NCI-H1930 (cell line): ENCODE results near the gene POLD3.
"Not testable (repeated sequence)": the region's sequence is repeated elsewhere in the genome, so short reads cannot be mapped to it uniquely, and the experiment has no call there.

ENCODE experiments used
- DNase-seq, 2 experiments: peaks; one replicate each; lab custom pipeline; 2025; lab: John Stamatoyannopoulos, UW

Gene POLD3

DNA sequence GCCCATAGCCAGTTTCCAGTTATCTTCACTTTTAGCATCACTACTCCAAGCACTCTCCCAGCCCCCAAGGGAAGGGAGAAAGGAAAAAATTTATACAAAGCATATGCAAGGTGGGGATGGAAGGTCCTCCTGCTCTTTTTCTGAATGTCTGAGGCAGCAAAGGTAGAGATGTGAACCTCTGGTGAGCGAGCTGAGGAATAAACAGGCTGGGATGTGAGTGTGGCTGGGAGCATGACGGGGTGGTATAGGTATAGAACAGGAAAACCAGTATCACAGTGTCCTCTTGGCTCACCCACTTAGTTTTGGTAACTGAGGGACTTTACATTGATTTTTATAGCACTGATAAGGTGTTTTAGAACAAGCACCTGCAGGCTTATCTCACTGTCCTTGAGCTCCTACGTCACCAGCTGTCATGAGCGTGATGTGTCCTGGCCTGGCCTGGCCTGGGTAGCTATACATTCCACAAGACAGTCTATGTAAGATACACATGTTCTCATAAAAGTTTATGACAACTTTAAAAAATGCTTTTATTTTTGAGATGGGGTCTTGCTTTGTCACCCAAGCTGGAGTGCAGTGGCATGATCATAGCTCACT lies 10.3 kb upstream of the POLD3 start:
- no peak for DNase-seq

DNA sequence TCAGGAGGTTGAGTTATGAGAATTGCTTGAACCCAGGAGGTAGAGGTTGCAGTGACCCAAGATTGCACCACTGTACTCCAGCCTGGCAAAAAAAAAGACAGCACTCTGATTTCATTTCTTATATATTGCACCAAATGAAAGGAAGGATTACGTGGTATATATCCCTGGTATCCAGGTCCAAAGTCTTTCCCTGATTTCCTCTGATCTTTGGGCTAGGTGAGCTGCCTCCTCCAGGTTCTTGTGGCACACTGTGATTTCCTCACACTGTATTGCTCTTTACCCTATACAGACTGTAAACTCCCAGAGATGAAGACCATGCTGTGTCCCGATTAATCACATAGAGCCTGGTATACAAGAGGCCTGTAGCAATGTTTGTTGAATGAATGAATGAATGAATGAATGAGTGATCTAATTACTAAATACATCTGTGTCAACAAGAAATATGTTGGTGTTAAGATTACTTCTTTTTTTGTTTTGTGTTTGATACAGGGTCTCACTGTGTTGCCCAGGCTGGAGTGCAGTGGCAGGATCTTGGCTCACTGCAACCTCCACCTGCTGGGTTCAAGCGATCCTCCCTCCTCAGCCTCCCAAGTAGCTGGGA lies 9.3 kb upstream of the POLD3 start:
- no peak for DNase-seq

DNA sequence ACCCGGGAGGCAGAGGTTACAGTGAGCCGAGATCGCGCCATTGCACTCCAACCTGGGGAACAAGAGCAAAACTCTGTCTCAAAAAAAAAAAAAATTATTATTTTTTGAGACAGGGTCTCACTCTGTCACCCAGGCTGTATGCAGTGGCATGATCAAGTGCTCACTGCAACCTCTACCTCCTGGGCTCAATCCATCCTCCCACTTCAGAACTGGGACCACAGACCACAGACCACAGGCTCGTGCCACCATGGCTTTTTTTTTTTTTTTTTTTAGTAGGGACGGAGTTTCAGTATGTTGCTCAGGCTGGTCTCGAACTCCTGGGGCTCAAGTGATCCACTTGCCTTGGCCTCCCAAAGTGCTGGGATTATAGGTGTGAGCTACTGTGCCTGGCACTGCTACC lies 1.9 kb upstream of the POLD3 start:
- not testable (repeated sequence) for DNase-seq

DNA sequence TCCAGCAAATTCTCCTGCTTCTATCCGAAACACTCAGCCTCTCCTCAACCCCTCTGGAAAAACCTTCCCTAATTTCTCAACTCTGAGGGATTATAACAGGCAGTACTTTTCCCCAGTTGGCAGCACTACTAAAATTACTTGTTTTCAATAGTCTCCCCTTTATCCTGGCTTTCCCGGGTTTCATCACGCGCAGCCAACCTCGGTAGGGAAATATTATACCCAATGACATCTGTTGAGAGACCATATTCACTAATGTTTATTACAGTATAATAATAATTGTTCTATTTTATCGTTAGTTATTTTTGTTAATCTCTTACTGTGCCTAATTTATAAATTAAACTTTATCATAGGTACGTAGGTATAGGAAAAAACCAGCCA lies 330 bp upstream of the POLD3 start:
- DNase-seq: no peak

DNA sequence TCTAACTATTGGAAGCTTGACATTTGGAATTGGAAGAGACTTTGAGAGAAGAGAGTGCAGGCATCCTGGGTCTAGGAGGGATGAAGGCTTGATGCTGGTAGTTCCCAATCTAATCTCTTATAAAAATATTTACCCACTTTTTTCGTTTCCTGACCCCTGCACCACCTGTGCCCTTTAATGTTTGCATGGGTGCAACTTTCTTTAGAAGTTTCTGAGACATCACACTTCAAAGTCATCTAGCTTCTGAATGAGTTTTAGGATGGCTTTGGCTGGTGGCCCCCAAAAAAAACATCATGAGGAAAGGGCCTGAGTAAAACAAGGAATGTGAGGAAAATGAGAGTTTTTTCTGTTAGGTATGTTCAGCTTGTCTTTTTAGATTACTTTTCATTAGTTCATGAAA lies 1.1 kb downstream of the POLD3 start:
- DNase-seq: no peak

DNA sequence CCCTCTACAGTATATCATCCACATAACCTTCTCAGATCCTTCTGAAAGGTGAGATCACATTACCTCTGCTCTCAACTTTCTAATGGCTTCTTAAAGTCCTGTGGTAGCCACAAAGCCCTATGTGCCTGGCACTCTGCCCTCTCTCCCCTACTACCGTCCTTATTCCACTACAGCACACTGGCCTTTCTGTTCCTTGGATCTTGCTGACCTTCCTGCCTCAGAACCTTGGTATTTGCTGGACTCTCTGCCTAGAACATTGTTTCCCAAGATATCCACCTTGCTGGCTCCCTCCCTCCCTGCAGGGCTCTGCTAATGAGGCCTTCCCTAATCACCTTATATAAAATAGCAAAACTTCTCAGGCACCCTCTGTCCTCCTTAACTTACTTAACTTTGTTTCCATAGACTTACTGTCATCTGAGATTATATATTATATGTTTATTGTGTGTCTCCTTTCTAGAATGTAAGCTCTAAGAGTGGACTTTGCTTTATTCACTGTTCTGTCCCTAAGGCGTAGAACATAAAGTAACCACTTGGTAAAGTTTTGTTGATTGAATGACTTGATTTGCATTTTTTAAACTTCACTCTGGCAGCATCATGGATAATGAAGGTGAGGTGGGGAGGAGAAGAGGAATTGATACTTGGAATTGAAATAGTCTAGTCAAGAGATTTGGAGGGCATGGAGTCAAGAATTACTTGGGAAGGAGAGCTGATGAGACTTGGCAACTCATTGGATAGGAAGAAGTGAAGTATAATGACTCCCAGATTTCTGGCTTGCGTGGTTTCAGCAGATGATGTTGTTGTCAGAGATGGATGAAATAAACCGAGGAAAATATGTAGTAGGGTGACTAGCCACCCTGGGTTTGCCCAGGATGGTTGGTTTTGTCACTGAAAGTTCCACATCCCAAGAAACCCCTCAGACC lies 10.5 kb downstream of the POLD3 start:
- no peak for DNase-seq

DNA sequence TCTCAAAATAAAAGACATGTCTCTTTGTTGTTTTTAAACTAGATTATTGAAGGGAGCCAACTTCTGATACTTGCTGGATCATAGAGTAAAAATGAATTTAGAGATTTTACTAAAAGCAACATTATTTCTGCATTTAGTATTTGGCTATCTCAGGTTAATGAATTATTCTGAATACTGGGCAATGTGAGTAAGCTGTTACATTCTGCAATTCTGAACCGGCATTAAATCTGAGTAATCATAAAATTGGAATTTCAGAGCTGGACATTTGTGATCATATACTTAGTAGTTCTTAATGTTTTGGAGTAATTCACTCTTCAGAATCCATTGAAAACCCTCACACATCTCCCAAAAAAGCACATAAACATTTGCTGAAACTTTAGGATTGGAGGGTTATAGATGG lies 11.5 kb downstream of the POLD3 start:
- DNase-seq: no peak

DNA sequence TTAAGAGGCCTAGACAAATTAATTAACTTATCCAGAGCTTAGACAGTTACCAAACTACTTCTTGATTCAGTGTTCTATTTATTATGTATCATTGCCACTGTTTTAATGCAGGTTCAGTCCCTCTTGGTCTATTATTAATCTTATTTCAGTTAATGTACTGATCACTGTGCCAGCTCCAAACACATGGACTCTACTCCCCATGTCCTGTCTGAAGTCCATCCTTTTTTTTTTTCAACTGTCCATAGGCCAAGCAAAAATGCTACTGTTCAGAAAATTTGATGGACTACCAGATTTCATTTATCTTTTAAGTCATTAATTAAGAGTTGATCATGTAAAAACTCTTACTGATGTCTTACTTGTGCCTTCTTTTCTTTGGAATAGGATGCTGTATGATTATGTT lies 11.9 kb downstream of the POLD3 start:
- DNase-seq: no peak

DNA sequence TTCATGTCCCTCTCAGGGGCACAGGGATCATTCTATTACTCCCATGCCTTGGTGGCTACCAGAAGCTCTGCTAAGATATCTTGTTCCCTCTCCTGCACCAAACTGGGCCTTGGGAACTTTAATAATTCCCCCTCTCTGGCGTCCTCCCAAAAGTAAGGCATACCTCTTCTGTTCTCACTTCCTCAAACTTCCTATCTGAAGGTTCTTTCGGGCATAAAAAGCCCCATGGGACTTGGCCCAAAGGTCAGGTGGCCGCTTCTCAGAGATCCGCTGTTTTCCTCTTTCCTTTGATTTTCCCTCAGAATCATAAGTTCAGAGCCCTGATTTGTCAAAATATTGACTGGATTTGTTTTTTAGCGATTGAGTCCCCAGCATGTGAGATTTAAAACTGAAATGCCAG lies 13.0 kb downstream of the POLD3 start:
- no peak for DNase-seq

DNA sequence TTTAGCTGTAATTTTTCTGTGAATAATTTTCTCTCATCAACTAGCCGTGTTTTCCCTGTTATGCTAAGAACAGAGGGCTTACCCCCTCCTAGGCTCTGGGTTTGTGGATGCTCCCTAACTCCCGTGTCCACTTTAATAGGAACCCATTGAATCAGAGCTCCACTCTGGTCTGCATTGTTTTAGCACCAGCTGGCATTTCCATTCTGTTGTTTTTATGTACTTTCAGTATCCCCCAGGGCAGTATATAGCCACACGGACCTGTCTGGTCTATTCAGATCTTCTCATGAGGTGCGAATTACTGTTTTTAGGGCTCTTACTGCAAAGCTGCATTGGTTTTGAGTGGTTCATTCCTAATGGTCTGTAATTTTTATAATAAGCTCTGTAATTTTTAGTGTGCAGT lies 16.0 kb downstream of the POLD3 start:
- DNase-seq: peak; percentile 54 to 67

DNA sequence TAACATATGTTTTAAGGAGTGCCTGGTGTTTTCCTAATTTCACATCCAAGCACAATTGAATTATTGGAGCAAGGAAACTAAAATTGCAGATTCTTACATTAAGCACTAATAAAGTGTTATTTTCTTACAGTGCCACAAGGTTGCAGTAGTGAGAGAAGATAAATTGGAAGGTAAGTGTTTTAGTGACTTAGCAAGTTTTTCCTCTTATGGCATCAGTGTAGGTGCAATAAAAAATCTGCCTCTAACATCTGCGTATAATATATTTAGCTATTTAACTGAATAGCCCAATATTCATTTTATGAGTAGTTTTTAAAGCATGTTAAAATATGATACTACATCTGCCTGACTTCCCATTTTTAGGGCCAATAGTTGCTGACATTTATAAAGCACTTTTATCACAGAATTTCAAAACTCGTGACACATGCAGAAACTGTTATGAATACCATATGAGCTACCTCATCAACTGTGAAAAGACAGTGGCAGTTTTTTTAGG lies 19.0 kb downstream of the POLD3 start:
- no peak for DNase-seq

DNA sequence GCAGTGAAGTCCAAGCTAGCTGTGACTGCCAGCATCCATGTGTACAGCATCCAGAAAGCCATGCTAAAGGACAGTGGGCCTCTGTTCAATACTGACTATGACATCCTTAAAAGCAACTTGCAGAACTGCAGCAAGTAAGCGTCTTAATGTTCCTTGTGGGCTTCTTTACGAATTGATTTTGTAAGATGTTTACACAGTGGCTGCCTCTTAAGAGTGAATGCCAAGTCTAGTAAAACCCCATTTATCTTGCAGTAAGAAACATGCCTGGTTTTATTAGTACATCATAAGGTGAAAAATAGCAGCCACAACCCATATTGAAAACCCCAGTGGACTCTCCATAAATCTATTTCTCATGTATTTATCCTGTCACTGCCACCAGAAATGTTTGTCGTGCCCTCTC lies 20.5 kb downstream of the POLD3 start:
- DNase-seq: no peak

DNA sequence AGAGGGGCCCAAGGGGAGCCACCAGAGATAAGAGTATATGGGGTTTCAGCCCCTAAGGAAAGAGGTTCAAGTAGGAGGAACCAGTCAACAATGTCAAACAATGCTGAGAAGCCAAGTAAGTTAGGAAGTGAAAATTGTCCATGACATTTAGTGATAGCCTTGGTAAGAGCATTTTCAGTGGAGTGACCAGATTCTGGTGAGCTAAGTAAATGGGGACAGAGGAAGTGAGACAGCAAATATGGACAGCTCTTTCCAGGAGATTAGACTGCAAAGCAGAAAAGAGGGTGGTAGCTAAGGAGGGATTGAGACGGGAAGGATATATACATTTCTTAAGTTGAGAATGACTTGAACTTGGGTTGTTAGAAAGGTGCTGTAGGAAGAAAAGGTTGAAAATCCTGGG lies 22.9 kb downstream of the POLD3 start:
- DNase-seq: no peak

DNA sequence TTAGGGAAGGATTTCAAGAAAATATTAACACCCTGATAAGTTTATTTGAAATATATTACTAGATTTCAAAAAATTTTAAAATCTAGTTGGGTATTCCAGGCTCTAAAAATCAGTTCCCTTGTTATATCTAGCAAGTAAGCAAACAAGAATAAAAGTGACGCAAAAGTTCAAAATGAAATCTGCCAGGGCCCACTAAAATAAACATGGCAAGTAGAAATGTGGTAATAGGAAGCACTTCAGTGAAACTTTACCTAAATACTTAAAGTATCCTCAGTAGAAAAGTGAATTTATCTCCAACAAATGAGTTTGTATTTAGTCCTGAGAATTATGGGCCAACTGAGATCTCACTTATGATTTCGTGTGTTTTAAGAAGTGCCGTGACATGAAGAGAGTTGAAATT lies 23.6 kb downstream of the POLD3 start:
- no peak for DNase-seq

DNA sequence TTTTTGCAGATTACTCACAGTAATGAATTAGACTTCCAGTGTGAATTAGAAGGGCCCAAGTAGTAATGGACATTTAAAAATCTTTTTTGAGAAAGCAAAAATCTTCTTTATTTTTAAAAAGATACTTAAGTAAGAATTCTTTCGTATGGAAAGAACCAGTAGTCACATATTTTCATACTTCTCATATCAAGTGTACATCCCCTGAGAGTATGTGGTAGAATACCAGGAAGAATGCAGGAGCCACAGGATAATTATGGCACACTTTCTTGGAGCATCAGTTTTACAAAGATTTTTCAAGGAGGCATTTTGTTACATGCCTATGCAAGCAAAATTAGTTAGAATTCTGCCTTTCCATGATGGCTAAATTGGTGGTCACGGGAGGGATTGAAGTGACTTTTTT lies 28.1 kb downstream of the POLD3 start:
- DNase-seq: no peak

DNA sequence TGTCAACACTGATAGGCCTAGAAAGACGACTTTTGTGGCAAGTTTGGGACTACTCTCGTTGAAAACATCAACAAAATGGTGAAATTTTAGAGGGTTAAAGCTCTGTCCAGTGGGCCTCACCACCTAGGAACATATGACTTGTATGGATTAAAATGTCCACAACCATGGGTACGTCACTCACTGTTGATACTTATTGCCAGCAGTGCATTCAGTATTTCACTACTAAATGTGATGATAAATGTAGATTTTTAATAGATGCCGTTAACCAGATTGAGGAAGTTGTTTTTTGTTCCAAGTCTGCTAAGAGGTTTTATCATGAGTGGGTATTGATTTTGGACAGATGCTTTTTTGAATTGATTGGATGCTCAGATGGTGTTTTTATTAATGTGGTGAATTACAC lies 33.7 kb downstream of the POLD3 start:
- no peak for DNase-seq

DNA sequence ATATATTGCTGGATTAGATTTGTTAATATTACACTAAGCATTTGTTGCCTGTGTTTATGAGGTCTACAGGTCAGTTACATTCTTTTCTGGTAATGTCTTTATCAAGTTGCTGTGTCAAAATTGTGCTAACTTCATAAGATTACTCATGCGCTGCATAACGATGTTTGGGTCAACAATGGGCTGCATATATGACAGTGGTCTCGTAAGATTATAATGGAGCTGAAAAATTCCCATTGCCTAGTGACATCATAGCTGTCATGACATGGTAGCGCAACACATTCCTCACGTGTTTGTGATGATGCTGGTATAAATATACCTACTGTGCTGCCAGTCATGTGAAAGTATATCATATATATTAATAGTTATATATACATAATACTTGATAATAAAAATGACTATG lies 34.2 kb downstream of the POLD3 start:
- no peak for DNase-seq

DNA sequence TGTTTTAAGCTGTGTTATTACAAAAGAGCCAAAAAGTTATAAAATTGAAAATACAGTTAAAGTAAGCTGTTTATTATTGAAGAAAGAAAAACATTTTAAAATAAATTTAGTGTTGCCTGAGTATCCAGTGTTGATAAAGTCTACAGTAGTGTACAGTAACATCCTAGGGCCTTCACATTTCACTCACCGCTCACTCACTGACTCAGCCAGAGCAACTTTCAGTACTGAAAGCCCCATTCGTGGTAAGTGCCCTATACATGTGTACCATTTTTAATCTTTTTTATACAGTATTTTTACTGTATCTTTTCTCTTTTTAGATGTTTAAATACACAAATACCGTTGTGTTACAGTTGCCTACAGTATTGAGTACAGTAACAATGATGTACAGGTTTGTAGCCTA lies 35.0 kb downstream of the POLD3 start:
- DNase-seq: no peak

DNA sequence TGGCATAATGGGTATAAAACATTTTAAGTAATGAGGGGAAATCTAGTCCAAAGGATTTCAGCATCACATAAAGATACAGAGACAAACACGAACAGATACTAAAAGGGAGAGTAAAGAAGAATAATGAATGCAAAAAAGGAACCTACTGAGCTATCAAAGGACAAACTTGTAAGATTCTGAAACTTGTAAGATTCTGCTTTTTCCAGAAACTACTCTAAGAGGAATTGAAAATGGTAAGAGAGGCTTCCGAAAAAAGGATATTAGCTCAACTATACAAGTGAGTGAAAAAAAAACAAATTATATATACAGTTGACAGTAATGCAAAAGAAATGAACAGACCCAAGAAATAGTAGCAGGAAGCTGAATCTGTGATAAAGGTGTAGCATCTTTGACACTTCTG lies 37.7 kb downstream of the POLD3 start:
- no peak for DNase-seq

DNA sequence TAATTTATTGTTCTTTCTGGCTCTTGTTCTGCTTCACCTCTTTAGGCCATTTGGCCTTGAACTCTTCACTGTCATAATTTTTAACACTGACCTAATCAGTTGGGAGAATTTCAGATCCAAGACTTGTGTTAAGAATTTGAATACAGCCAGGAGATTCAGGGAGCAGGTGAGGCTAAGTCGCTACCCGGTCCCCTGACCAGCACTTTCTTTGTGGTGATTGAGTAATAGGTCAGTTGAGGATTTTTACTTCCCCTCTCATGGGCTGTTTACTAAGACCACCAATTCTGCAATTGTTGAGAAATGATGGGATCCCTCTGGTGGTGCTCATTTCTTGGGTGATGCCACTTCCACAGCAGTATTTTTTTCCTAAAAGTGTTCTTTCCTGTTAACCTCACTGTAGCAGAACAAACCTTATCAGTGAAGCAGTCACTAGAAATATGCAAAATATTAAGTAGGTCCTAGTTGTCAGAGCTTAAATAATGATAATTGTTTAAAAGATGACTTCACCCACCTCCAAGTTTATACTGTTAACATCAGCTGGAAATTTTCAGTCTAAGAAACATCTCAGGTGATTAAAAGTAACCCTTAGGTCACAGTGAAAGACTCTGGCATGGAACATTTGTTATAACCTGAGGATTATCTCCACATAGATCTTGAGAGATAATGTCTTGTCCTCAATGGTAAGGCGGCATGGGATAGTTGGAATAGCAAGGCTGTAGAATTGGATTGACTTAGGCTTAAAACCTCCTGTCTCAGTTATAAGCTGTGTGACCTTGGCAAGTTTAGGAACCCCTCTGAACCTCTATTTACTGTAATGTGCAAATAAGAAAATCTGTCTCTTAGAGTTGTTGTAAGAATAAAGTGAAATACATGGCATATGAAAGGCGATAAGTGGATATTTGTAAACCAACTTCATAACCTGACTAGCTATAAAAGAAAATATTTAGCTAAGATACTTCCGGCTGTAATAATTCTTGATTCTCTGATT lies 41.3 kb downstream of the POLD3 start:
- DNase-seq: no peak

DNA sequence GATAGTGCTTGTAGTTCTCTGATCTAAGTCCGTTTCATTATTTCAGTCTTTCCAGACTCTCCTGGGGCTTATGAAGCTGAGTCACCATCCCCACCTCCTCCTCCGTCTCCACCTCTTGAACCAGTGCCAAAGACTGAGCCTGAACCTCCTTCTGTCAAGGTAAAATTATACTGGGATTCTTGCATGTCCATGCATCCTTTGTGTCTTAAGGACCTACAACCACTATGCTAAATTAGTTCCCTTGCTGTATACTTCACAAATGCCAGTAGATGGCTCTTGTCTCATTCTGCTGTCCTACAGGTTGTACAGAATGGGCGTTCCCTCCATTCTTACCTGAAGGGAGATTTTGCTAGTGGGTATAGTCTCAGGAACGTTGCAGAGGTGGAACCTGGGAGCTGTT lies 42.2 kb downstream of the POLD3 start:
- DNase-seq: no peak

DNA sequence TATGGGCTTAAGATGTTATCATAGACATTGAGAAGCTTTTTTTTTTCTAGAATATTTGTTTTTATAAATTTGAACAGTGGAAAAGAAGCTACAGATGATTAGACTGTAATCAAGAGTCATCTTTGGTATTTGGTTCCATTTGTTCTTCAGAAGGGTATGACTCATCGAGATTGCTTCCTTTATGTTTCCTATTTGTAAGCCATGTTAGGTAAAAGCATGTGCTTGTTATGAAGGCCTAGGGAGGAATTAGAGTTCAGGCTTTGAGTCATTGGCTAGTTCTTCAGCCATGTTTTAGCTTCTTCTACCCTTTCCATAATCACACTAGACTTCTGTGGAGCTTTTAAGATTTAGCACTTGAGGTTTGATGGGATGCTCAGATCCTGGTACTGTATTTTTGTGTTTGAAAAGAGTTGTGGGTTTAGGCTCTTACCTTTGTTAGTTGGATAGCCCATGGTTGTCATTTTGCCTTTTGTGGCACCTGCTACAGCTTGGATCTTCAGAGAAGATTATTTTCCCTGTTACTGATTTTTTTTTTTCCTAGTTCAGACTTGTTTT lies 44.3 kb downstream of the POLD3 start:
- DNase-seq: no peak
